HG02763 (cell line): ENCODE data around the gene HMGXB3.

Source experiments
- ATAC-seq: cut with Tn5 transposase; IDR thresholded peaks from one replicate; pipeline ENCODE4 v1.9.1; 2021; ENCODE audit warnings: mild to moderate bottlenecking, moderate library complexity; ENCODE audit not compliant: unreplicated experiment

HMGXB3 gene

DNA sequence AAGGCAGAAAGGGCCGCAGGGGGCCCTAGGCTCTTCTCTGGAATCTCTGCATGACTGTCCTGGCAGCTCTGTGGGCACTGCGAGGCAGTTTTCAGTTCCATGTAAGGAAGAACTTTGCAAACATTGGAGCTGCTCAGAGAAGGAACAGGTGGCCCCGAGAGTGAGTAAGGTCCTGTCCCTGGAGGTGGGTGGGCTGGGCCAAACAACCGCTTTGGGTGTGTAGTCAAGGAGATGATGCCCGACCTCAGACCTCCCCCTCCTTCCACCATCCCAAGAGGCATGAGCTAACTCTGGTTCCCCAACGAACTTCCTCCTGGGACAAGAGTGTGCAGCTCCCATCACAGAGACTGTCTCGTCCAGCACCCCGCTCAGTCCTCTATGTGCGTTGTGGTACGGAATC is 65.3 kb downstream of the HMGXB3 start:
- ATAC-seq, result no peak

DNA sequence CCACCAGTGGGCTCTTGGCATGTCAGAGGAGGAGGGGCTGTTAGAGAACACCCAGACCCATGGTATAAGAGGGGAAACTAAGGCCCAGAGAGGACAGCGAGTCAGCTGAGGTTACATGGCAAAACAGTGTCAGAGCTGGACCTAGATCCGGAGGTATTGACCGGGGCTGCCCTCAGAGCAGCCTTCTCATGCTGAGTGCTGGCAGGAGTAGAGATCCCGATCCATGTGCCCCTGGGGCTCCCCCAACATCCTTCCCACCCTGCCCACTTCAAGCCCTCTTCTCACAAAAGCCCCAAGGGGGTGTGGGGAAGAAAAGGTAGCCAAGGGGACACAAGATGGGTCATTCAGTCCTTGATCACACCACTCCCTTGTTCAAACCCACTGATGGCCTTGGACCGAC is 65.9 kb downstream of the HMGXB3 start:
- no peak for ATAC-seq

GRCh38 chr5:150066901-150067396 is 66.4 kb downstream of the HMGXB3 start:
- no peak for ATAC-seq

GRCh38 chr5:150067405-150067960 is 66.9 kb downstream of the HMGXB3 start:
- ATAC-seq, result no peak

GRCh38 chr5:150068071-150068470 is 67.5 kb downstream of the HMGXB3 start:
- ATAC-seq, result no peak

DNA sequence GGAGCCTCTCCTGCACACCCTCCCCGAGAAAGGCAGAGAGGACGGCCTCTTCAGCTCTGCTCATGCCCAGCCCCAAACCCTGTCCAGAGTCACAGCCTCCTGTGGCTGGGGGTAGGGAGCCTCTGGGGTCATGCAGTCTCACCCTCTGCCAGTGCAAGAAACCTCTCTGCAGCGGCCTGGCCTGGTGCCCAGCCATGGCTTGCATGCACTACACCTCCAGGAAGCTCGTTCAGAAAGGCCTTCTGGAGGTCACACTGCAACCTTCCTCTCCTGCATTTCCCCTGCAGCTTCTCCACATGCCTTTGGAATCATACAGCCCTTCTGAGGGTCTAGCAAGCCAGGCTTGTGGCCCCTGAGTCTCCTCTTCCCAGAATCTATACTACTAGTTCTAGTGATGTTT is 67.9 kb downstream of the HMGXB3 start:
- no peak for ATAC-seq

DNA sequence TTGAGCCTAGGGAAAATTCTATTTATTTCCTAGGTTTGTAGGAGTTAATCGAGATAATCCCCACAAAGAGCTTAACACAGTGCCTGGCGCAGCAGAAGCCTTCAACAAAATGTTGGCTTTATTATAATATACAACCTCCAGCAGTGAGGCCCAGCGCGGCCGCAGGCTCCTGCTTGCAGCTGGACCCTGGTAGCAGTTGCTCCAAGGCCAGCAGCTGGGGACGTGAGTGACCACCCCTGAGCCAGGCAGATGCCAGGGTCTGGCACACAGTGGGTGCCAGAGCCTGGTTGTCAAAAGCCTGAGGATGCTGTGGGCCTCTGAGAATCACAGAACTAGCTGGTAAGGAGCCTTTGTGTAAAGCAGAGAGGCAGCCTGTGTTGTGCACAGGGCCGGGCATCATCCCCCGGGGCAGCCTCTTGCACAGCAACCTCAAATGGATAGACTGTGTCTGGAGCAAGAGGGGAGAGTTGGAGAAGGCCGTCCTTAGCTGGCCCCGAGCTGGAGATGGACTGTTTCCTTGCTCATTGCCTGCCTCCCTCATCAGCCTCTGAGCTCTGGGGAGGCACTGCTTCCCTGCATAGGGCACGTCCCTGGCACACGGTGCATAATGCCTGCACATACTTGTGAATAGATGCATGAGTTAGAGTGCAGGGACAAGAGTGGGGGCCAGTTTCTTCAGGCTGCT is 68.6 kb downstream of the HMGXB3 start:
- no peak for ATAC-seq

GRCh38 chr5:150069672-150070627 is 69.4 kb downstream of the HMGXB3 start:
- no peak for ATAC-seq

DNA sequence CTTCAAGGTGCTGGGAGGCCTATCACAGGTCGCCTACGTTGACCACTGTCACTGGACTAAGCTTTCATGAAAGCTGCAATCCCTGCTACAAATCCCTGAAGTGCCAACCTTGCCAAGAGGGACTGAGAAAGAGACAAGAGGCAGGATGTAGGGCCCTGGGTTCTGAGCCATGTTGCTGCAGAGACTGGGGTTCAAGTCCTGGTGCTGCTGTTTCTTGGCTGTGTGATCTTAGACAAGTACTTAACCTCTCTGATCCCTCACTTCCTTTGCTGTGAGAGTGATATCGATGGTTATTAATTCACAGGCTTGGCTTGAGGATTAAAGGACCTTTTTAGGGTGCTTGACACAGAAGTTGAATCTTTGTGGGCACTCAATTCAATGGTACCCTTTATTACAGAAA is 70.3 kb downstream of the HMGXB3 start:
- ATAC-seq, result no peak

- ATAC-seq, result no peak
These were observed 72.6 kb downstream of the HMGXB3 start for GRCh38 chr5:150073086-150073625.

- no peak for ATAC-seq
These were observed 73.1 kb downstream of the HMGXB3 start for GRCh38 chr5:150073677-150074076.

DNA sequence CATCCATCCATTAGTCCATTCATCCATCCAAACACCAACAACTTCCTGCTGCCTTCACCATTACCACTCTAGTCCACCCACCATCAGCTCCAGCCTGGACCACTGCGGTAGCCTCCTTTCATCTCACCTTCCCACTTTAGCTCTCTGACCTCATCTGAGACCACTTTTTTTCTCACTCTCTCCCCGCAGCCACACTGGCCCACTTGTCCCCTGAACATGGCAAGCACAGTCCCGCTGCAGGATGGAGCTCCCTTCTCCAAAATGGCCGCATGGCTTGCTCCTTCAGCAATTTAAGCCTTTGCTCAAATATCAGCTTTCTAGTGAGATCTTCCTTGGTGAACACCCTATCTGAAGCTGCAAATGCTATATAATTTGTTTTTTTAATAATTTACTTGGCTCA is 74.7 kb downstream of the HMGXB3 start:
- no peak for ATAC-seq

- ATAC-seq, result no peak
These were observed 75.3 kb downstream of the HMGXB3 start for GRCh38 chr5:150075806-150076205.

DNA sequence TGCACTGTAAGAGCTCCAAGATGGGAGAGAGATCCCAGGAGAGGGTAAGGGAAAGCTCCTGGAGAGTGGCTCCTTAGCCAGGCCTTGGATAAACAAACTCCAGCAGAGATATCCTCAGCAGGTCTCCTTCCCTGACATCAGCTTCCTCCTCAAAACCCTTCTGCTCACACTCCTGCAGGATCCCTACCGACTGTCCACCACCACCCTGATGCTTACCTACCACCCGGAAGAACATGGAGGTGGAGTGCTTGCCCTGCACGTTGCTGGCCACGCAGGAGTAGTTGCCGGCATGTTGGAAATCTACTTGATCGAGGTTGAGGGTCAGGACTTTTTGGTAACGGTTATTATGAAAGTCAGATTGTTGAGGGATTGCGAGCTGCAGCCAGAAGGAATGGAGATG is 76.5 kb downstream of the HMGXB3 start:
- no peak for ATAC-seq

- ATAC-seq, result no peak
These were observed 77.7 kb downstream of the HMGXB3 start for GRCh38 chr5:150077996-150078801.

- ATAC-seq, result no peak
These were observed 78.5 kb downstream of the HMGXB3 start for GRCh38 chr5:150078802-150079689.

GRCh38 chr5:150079909-150080461 is 79.4 kb downstream of the HMGXB3 start:
- ATAC-seq, result no peak

- no peak for ATAC-seq
These were observed 80.3 kb downstream of the HMGXB3 start for GRCh38 chr5:150080696-150081435.
